H1 (cell line): ENCODE data around the gene AOC1. TPM values are rescaled to one million over a fixed set of nuclear protein-coding genes. Genes with fewer than 3 reads are reported as not detected.

ENCODE experiments used
- BRCA1 ChIP-seq: IDR thresholded peaks from 2 replicates; pipeline ENCODE4 v1.6.1; 2012; ENCODE audit warnings: low read depth, low read length, improper control_type of control experiment
- KDM5A ChIP-seq: fragments of 200-600 bp; IDR thresholded peaks from 2 replicates; pipeline ENCODE4 v1.7.1; 2012; ENCODE audit warnings: mild to moderate bottlenecking, low read length, inconsistent platforms, mixed read lengths
- NANOG ChIP-seq: IDR thresholded peaks from 2 replicates; pipeline ENCODE4 v1.6.1; 2011; ENCODE audit warnings: low read length, low read depth, mild to moderate bottlenecking, inconsistent platforms; ENCODE audit not compliant: insufficient read depth, poor library complexity, severe bottlenecking
- RFX5 ChIP-seq: IDR thresholded peaks from 2 replicates; pipeline ENCODE4 v1.6.1; 2011; ENCODE audit warnings: low read depth, low read length, improper control_type of control experiment, borderline replicate concordance
- RXRA ChIP-seq: IDR thresholded peaks from 2 replicates; pipeline ENCODE4 v1.6.1; 2011; ENCODE audit warnings: low read depth, mild to moderate bottlenecking, low read length, moderate library complexity; ENCODE audit not compliant: insufficient read depth
- polyA plus RNA-seq, 7 experiments: library from polyadenylated mRNA; depleted of rRNA in 3 of 7; stranded (reverse) in 5 of 7; unstranded in 2 of 7; fragments of >200 nt in 5 of 7; fragments of 200-250 nt in 2 of 7; gene quantifications; 1 replicate in 5 of 7; 2 replicates in 1 of 7; 4 replicates in 1 of 7; pipeline versions ENCODE4 v1.2.1 to v1.2.3, GENCODE V29; 2011 to 2013; ENCODE audit warnings: missing spikeins in 2 of 7, mixed read lengths in 2 of 7
- total RNA-seq: library from RNA; stranded (reverse); fragmentation: NEBNext Ultra II Directional; extraction: Animal tissue kit (Norgen Biotek cat#: 25700); gene quantifications from 2 replicates; pipeline ENCODE4 v1.2.1, GENCODE V29; 2021
- TF ChIP-seq, protein P1 (sequence below): IDR thresholded peaks from 2 replicates; pipeline ENCODE4 v1.6.1; 2011; ENCODE audit warnings: low read length, improper control_type of control experiment
- TF ChIP-seq, protein P2 (sequence below): fragments of 300-600 bp; sonication (generic); IDR thresholded peaks from 2 replicates; pipeline ENCODE4 v1.7.1; 2012; ENCODE audit warnings: low read length, moderate library complexity, mild to moderate bottlenecking, inconsistent platforms; ENCODE audit not compliant: insufficient replicate concordance

AOC1 gene
- total and polyA plus RNA-seq, 2 of the 8 experiments (the other 6 are each of a cell fraction or from before 2014, with no cell fraction given), result 0.15 to 0.17 TPM

DNA sequence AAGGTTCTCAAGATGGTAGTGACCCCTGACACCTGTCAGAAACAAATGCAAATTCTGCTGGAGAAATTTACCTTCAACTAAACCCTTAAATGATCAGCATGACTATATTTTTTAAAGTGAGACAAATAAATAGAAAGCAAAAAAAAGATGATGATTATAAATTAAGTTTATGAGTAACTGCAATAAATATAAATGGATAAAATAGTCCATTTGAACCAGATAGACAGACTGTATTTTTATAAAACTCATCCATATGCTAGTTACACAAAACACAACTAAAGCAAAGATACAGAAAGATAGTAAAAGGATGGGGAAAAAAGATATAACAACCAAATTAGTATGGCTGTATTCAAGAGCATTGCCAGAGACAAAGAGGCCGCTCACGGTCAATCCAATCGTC lies 45.9 kb upstream of the AOC1 start (continued):
- no peak for TF ChIP-seq BRCA1
- TF ChIP-seq RFX5, result no peak
- TF ChIP-seq KDM5A, result no peak
- no peak for TF ChIP-seq RXRA
- TF ChIP-seq, protein P1, sequence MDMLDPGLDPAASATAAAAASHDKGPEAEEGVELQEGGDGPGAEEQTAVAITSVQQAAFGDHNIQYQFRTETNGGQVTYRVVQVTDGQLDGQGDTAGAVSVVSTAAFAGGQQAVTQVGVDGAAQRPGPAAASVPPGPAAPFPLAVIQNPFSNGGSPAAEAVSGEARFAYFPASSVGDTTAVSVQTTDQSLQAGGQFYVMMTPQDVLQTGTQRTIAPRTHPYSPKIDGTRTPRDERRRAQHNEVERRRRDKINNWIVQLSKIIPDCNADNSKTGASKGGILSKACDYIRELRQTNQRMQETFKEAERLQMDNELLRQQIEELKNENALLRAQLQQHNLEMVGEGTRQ, result no peak
- TF ChIP-seq, protein P2, sequence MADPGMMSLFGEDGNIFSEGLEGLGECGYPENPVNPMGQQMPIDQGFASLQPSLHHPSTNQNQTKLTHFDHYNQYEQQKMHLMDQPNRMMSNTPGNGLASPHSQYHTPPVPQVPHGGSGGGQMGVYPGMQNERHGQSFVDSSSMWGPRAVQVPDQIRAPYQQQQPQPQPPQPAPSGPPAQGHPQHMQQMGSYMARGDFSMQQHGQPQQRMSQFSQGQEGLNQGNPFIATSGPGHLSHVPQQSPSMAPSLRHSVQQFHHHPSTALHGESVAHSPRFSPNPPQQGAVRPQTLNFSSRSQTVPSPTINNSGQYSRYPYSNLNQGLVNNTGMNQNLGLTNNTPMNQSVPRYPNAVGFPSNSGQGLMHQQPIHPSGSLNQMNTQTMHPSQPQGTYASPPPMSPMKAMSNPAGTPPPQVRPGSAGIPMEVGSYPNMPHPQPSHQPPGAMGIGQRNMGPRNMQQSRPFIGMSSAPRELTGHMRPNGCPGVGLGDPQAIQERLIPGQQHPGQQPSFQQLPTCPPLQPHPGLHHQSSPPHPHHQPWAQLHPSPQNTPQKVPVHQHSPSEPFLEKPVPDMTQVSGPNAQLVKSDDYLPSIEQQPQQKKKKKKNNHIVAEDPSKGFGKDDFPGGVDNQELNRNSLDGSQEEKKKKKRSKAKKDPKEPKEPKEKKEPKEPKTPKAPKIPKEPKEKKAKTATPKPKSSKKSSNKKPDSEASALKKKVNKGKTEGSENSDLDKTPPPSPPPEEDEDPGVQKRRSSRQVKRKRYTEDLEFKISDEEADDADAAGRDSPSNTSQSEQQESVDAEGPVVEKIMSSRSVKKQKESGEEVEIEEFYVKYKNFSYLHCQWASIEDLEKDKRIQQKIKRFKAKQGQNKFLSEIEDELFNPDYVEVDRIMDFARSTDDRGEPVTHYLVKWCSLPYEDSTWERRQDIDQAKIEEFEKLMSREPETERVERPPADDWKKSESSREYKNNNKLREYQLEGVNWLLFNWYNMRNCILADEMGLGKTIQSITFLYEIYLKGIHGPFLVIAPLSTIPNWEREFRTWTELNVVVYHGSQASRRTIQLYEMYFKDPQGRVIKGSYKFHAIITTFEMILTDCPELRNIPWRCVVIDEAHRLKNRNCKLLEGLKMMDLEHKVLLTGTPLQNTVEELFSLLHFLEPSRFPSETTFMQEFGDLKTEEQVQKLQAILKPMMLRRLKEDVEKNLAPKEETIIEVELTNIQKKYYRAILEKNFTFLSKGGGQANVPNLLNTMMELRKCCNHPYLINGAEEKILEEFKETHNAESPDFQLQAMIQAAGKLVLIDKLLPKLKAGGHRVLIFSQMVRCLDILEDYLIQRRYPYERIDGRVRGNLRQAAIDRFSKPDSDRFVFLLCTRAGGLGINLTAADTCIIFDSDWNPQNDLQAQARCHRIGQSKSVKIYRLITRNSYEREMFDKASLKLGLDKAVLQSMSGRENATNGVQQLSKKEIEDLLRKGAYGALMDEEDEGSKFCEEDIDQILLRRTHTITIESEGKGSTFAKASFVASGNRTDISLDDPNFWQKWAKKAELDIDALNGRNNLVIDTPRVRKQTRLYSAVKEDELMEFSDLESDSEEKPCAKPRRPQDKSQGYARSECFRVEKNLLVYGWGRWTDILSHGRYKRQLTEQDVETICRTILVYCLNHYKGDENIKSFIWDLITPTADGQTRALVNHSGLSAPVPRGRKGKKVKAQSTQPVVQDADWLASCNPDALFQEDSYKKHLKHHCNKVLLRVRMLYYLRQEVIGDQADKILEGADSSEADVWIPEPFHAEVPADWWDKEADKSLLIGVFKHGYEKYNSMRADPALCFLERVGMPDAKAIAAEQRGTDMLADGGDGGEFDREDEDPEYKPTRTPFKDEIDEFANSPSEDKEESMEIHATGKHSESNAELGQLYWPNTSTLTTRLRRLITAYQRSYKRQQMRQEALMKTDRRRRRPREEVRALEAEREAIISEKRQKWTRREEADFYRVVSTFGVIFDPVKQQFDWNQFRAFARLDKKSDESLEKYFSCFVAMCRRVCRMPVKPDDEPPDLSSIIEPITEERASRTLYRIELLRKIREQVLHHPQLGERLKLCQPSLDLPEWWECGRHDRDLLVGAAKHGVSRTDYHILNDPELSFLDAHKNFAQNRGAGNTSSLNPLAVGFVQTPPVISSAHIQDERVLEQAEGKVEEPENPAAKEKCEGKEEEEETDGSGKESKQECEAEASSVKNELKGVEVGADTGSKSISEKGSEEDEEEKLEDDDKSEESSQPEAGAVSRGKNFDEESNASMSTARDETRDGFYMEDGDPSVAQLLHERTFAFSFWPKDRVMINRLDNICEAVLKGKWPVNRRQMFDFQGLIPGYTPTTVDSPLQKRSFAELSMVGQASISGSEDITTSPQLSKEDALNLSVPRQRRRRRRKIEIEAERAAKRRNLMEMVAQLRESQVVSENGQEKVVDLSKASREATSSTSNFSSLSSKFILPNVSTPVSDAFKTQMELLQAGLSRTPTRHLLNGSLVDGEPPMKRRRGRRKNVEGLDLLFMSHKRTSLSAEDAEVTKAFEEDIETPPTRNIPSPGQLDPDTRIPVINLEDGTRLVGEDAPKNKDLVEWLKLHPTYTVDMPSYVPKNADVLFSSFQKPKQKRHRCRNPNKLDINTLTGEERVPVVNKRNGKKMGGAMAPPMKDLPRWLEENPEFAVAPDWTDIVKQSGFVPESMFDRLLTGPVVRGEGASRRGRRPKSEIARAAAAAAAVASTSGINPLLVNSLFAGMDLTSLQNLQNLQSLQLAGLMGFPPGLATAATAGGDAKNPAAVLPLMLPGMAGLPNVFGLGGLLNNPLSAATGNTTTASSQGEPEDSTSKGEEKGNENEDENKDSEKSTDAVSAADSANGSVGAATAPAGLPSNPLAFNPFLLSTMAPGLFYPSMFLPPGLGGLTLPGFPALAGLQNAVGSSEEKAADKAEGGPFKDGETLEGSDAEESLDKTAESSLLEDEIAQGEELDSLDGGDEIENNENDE, result no peak
- no peak for TF ChIP-seq NANOG
